HepG2 (cell line): ENCODE results near the gene ZFPM1. TPM values are rescaled to one million over a fixed set of nuclear protein-coding genes. Genes with fewer than 3 reads are reported as not detected.

Experiments
- BORCS8-MEF2B ChIP-seq: sonication (generic); formaldehyde crosslinking; IDR thresholded peaks from 2 replicates; pipeline ENCODE4 v1.8.0; 2022; ENCODE audit warnings: mild to moderate bottlenecking, missing genetic modification reagents
- CCAR2 ChIP-seq: fragments of 200-400 bp; formaldehyde crosslinking; optimal IDR thresholded peaks from 2 replicates; pipeline ENCODE3; 2018; ENCODE audit warnings: low read depth, mild to moderate bottlenecking, low read length, moderate library complexity
- CERS6 ChIP-seq: sonication (generic); formaldehyde crosslinking; IDR thresholded peaks from 2 replicates; pipeline ENCODE4 v1.5.0; 2020; ENCODE audit warnings: missing genetic modification reagents
- DR1 ChIP-seq: sonication (generic); formaldehyde crosslinking; IDR thresholded peaks from 2 replicates; pipeline ENCODE4 v1.8.0; 2021; ENCODE audit warnings: mild to moderate bottlenecking, missing genetic modification reagents, inconsistent platforms
- EEA1 ChIP-seq: sonication (generic); formaldehyde crosslinking; IDR thresholded peaks from 2 replicates; pipeline ENCODE4 v1.5.1; 2020; ENCODE audit warnings: mild to moderate bottlenecking, missing genetic modification reagents, borderline replicate concordance
- FOXK1 ChIP-seq: sonication (generic); formaldehyde crosslinking; IDR thresholded peaks from 2 replicates; pipeline ENCODE4 v1.4.0; 2020; ENCODE audit warnings: low read depth, missing genetic modification reagents, borderline replicate concordance
- ISL2 ChIP-seq: sonication (generic); formaldehyde crosslinking; IDR thresholded peaks from 2 replicates; pipeline ENCODE4 v1.5.0; 2020; ENCODE audit warnings: missing genetic modification reagents
- KDM1A ChIP-seq: IDR thresholded peaks from 2 replicates; pipeline ENCODE4 v1.6.1; 2016; ENCODE audit warnings: missing compliant biosample characterization
- RFX5 ChIP-seq: IDR thresholded peaks from 2 replicates; pipeline ENCODE4 v1.6.1; 2011; ENCODE audit warnings: low read depth, low read length, improper control_type of control experiment
- SP1 ChIP-seq, 2 experiments: fragments of 450-650 bp in 1 of 2; sonication (generic) in 1 of 2; formaldehyde crosslinking in 1 of 2; IDR thresholded peaks; 2 replicates each; pipeline versions ENCODE4 v1.4.0 to v1.6.1; 2016 to 2020; ENCODE audit warnings: missing genetic modification reagents in 1 of 2
- ZFP90 ChIP-seq: sonication (generic); formaldehyde crosslinking; IDR thresholded peaks from 2 replicates; pipeline ENCODE4 v1.8.0; 2022; ENCODE audit warnings: missing genetic modification reagents, mild to moderate bottlenecking, inconsistent platforms, borderline replicate concordance
- ZNF10 ChIP-seq: sonication (generic); formaldehyde crosslinking; IDR thresholded peaks from 2 replicates; pipeline ENCODE4 v1.4.0; 2020; ENCODE audit warnings: mild to moderate bottlenecking, low read depth, missing genetic modification reagents, borderline replicate concordance
- ZNF343 ChIP-seq: sonication (generic); formaldehyde crosslinking; IDR thresholded peaks from 2 replicates; pipeline ENCODE4 v1.4.0; 2020; ENCODE audit warnings: mild to moderate bottlenecking, missing genetic modification reagents
- ZNF652 ChIP-seq: IDR thresholded peaks from 2 replicates; pipeline ENCODE4 v1.6.1; 2016; ENCODE audit warnings: low read depth, borderline replicate concordance
- polyA plus RNA-seq, 8 experiments: library from polyadenylated mRNA; depleted of rRNA in 3 of 8; stranded (reverse) in 7 of 8; unstranded in 1 of 8; fragments of >200 nt; fragmentation: Illumina TruSeq in 4 of 8; extraction: Trizol in 4 of 8; gene quantifications; 2 replicates each; pipeline versions ENCODE4 v1.2.1 to v1.2.3, GENCODE V29; 2011 to 2016; ENCODE audit warnings: low read depth in 4 of 8, missing spikeins in 1 of 8, mixed read lengths in 1 of 8; ENCODE audit not compliant: insufficient read depth in 1 of 8
- total RNA-seq, 5 experiments: library from RNA; depleted of rRNA; stranded (reverse); fragments of >200 nt; fragmentation: Illumina TruSeq; extraction: Trizol; gene quantifications; 2 replicates each; pipeline ENCODE4 v1.2.3, GENCODE V29; 2016; ENCODE audit warnings: low read depth in 1 of 5
- TF ChIP-seq, protein P1 (sequence below): sonication (generic); formaldehyde crosslinking; conservative IDR thresholded peaks from 2 replicates; pipeline ENCODE4 v1.4.0; 2020; ENCODE audit warnings: mild to moderate bottlenecking, missing genetic modification reagents, moderate library complexity
- TF ChIP-seq, protein P2 (sequence below): sonication (generic); formaldehyde crosslinking; IDR thresholded peaks from 2 replicates; pipeline ENCODE4 v1.4.0; 2020; ENCODE audit warnings: mild to moderate bottlenecking, missing genetic modification reagents
- TF ChIP-seq, protein P3 (sequence below): fragments of 450-650 bp; IDR thresholded peaks from 2 replicates; pipeline ENCODE4 v1.6.1; 2016
- TF ChIP-seq, protein P4 (sequence below): sonication (generic); formaldehyde crosslinking; conservative IDR thresholded peaks from 2 replicates; pipeline ENCODE4 v1.8.0; 2022; ENCODE audit warnings: missing genetic modification reagents

ZFPM1 gene
- total and polyA plus RNA-seq, 2 of the 13 experiments (the other 11 are each of a cell fraction or from before 2014, with no cell fraction given) = 1.3 to 3.8 TPM

- TF ChIP-seq ISL2 (CRISPR knock-in tag) (peak; percentile 63; the same call in 1 of the 2 replicates), ZNF343 (CRISPR knock-in tag) (peak; percentile 74; the same call in 1 of the 2 replicates), SP1 (IDR thresholded peaks at IDR 0.05) (no peak), SP1 (CRISPR knock-in tag; IDR thresholded peaks at IDR 0.05) (0 out of 2 replicates have a peak, but pooled peaks have one; percentile 10), ZNF10 (CRISPR knock-in tag) (no peak), RFX5 (no peak), ZNF652 (no peak), DR1 (peak; percentile 52; the same call in 1 of the 2 replicates), ZFP90 (CRISPR knock-in tag) (no peak), CCAR2 (no peak), KDM1A (CRISPR knock-in tag) (no peak), EEA1 (CRISPR knock-in tag) (no peak), BORCS8-MEF2B (CRISPR knock-in tag) (peak; percentile 87), FOXK1 (CRISPR knock-in tag) (no peak), CERS6 (CRISPR knock-in tag) (no peak)
- TF ChIP-seq, protein P1, sequence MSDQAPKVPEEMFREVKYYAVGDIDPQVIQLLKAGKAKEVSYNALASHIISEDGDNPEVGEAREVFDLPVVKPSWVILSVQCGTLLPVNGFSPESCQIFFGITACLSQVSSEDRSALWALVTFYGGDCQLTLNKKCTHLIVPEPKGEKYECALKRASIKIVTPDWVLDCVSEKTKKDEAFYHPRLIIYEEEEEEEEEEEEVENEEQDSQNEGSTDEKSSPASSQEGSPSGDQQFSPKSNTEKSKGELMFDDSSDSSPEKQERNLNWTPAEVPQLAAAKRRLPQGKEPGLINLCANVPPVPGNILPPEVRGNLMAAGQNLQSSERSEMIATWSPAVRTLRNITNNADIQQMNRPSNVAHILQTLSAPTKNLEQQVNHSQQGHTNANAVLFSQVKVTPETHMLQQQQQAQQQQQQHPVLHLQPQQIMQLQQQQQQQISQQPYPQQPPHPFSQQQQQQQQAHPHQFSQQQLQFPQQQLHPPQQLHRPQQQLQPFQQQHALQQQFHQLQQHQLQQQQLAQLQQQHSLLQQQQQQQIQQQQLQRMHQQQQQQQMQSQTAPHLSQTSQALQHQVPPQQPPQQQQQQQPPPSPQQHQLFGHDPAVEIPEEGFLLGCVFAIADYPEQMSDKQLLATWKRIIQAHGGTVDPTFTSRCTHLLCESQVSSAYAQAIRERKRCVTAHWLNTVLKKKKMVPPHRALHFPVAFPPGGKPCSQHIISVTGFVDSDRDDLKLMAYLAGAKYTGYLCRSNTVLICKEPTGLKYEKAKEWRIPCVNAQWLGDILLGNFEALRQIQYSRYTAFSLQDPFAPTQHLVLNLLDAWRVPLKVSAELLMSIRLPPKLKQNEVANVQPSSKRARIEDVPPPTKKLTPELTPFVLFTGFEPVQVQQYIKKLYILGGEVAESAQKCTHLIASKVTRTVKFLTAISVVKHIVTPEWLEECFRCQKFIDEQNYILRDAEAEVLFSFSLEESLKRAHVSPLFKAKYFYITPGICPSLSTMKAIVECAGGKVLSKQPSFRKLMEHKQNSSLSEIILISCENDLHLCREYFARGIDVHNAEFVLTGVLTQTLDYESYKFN (CRISPR knock-in tag) = peak; percentile 93
- TF ChIP-seq, protein P2, sequence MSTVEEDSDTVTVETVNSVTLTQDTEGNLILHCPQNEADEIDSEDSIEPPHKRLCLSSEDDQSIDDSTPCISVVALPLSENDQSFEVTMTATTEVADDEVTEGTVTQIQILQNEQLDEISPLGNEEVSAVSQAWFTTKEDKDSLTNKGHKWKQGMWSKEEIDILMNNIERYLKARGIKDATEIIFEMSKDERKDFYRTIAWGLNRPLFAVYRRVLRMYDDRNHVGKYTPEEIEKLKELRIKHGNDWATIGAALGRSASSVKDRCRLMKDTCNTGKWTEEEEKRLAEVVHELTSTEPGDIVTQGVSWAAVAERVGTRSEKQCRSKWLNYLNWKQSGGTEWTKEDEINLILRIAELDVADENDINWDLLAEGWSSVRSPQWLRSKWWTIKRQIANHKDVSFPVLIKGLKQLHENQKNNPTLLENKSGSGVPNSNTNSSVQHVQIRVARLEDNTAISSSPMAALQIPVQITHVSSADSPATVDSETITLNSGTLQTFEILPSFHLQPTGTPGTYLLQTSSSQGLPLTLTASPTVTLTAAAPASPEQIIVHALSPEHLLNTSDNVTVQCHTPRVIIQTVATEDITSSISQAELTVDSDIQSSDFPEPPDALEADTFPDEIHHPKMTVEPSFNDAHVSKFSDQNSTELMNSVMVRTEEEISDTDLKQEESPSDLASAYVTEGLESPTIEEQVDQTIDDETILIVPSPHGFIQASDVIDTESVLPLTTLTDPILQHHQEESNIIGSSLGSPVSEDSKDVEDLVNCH (CRISPR knock-in tag) = no peak
- TF ChIP-seq, protein P3, sequence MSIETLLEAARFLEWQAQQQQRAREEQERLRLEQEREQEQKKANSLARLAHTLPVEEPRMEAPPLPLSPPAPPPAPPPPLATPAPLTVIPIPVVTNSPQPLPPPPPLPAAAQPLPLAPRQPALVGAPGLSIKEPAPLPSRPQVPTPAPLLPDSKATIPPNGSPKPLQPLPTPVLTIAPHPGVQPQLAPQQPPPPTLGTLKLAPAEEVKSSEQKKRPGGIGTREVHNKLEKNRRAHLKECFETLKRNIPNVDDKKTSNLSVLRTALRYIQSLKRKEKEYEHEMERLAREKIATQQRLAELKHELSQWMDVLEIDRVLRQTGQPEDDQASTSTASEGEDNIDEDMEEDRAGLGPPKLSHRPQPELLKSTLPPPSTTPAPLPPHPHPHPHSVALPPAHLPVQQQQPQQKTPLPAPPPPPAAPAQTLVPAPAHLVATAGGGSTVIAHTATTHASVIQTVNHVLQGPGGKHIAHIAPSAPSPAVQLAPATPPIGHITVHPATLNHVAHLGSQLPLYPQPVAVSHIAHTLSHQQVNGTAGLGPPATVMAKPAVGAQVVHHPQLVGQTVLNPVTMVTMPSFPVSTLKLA = peak; percentile 34; the same call in 1 of the 2 replicates
- TF ChIP-seq, protein P4, sequence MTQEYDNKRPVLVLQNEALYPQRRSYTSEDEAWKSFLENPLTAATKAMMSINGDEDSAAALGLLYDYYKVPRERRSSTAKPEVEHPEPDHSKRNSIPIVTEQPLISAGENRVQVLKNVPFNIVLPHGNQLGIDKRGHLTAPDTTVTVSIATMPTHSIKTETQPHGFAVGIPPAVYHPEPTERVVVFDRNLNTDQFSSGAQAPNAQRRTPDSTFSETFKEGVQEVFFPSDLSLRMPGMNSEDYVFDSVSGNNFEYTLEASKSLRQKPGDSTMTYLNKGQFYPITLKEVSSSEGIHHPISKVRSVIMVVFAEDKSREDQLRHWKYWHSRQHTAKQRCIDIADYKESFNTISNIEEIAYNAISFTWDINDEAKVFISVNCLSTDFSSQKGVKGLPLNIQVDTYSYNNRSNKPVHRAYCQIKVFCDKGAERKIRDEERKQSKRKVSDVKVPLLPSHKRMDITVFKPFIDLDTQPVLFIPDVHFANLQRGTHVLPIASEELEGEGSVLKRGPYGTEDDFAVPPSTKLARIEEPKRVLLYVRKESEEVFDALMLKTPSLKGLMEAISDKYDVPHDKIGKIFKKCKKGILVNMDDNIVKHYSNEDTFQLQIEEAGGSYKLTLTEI (CRISPR knock-in tag) = no peak
Observed at GRCh38 chr16:88508868-88509748, 56.0 kb downstream of the ZFPM1 start (continued).
